Left lobe of liver (tissue), 2 donors: ENCODE data around the gene SCLY. TPM values are rescaled to one million over a fixed set of nuclear protein-coding genes. Genes with fewer than 3 reads are reported as not detected.
"Not testable (repeated sequence)": the region's sequence is repeated elsewhere in the genome, so short reads cannot be mapped to it uniquely, and the experiment has no call there.

Source experiments
- ATAC-seq: fragments of 200-7000 bp; cut with Tn5 transposase; one replicate; pipeline ENCODE4 v1.9.1; 2020; ENCODE audit warnings: mild to moderate bottlenecking, moderate library complexity
- DNase-seq: peaks from one replicate; pipeline ENCODE4 v3.0.0-alpha.2; 2020; ENCODE audit warnings: low spot score
- total RNA-seq: library from RNA; stranded (reverse); gene quantifications from one replicate; pipeline ENCODE4 v1.2.1, GENCODE V29; 2021
- donor health status: DM: no; HTN: no; CAD: no; lungs with moderate emphysema.
- donor health status: DM: no; HTN: yes; CAD: no.

Gene SCLY
- total RNA-seq, 1 donor from 2014 or later: 40.6 TPM

- peak; percentile 61 for ATAC-seq
- peak; percentile 65 for DNase-seq
Measured at GRCh38 chr2:238106698-238107524, 46.1 kb downstream of the SCLY start.

- DNase-seq (peak; percentile 87), ATAC-seq (peak; percentile 94)
Measured at GRCh38 chr2:238107525-238108422, 47.0 kb downstream of the SCLY start.

- DNase-seq (peak; percentile 44), ATAC-seq (peak; percentile 21)
Measured at GRCh38 chr2:238108423-238109183, 47.8 kb downstream of the SCLY start.

GRCh38 chr2:238113611-238114010 lies 52.8 kb downstream of the SCLY start:
- ATAC-seq (no peak), DNase-seq (no peak)

- ATAC-seq: no peak
- DNase-seq: no peak
Measured at GRCh38 chr2:238114331-238114841, 53.6 kb downstream of the SCLY start.

- ATAC-seq: peak; percentile 43
- no peak for DNase-seq
Measured at GRCh38 chr2:238114851-238115660, 54.3 kb downstream of the SCLY start.

GRCh38 chr2:238115709-238116108 lies 54.9 kb downstream of the SCLY start:
- ATAC-seq, DNase-seq: not testable (repeated sequence)

GRCh38 chr2:238116298-238117198 lies 55.7 kb downstream of the SCLY start:
- ATAC-seq: no peak

GRCh38 chr2:238117199-238118154 lies 56.7 kb downstream of the SCLY start:
- DNase-seq (no peak), ATAC-seq (no peak)

More at GRCh38 chr2:238116298-238117198, 55.7 kb downstream of the SCLY start:
- no peak for DNase-seq

- DNase-seq: no peak
- ATAC-seq: no peak
Measured at GRCh38 chr2:238119756-238120462, 59.1 kb downstream of the SCLY start.

- no peak for DNase-seq
Measured at GRCh38 chr2:238120463-238121298, 59.9 kb downstream of the SCLY start.

GRCh38 chr2:238121511-238122286 lies 60.9 kb downstream of the SCLY start:
- DNase-seq (no peak), ATAC-seq (no peak)

More at GRCh38 chr2:238120463-238121298, 59.9 kb downstream of the SCLY start:
- no peak for ATAC-seq

GRCh38 chr2:238122287-238123217 lies 61.8 kb downstream of the SCLY start:
- DNase-seq: no peak
- no peak for ATAC-seq
